ENCODE results near the gene PLCD1.
A peak's percentile ranks its signal among the peaks of the same experiment; 100 is the strongest.
"Not testable (repeated sequence)": the region's sequence is repeated elsewhere in the genome, so short reads cannot be mapped to it uniquely, and the experiment has no call there.

Gene PLCD1

DNA sequence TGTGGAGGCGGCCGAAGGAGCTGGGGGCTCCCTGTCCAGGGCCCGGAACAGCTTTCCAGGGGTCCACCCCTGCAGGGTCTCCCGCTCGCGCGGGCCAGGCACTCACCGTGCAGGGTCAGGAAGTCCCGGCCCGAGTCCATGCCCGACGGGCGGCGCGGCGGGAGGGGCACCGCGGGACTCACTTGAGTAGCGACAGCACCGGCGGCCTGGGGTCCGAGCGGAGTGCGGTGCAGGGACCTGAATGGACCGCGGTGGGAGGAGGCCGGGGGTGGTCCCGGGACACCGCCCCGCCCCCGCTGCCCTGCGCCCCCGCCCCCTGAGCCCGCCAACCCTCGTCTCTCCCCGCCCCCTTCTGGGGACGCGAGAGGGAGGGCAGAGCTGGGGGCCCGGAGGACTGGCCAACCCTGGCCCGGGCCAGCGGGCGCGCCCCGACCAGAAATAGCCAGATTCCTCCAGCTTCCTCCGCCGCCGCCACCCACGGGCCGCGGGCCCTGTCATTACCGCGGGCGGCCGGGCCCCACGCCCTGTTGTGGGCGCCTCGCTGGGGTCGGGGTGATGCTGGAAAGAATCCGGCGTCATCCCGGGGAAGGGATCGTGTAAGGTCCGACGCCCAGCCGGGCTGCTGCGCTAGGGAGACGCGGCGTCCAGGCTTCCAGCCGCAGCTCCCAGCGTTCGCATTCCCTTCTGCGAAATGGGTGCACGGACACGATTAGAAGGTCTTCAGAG is at the start of gene PLCD1:
Gene PLCD1, minus strand, starts transcription at position 243 of the 726 bp plus-strand sequence. Its CDS starts 103 bp downstream, at position 140.
- Mint-ChIP-seq H3K27me3 (peaks cover 21% of the 10 kb centered on the region), H3K4me1 (peaks cover 12% of the 10 kb centered on the region), H3K36me3 (peaks cover 2% of the 10 kb centered on the region), H3K9me3 (no peaks in the 10 kb centered on the region), H3K27ac (no peak within 1 kb of the TSS), H3K4me3 (peak within 1 kb of the TSS; percentile 67)
- no peak for DNase-seq (ENCODE audit: low spot score in 2 of 2)
- ATAC-seq (ENCODE audit: low read depth) = no peak

- not testable (repeated sequence) for H3K27ac Mint-ChIP-seq; H3K27me3 Mint-ChIP-seq; H3K4me1 Mint-ChIP-seq; H3K36me3 Mint-ChIP-seq; ATAC-seq (ENCODE audit: low read depth); H3K4me3 Mint-ChIP-seq; H3K9me3 Mint-ChIP-seq; DNase-seq (ENCODE audit: low spot score in 2 of 2)
Observed at GRCh38 chr3:38077073-38077472, 47.6 kb upstream of the PLCD1 start.

GRCh38 chr3:38070013-38070412 is 40.6 kb upstream of the PLCD1 start:
- no peak overlapping the region for H3K4me3 Mint-ChIP-seq
- H3K9me3 Mint-ChIP-seq = no peaks in the 10 kb centered on the region
- peaks cover 6% of the 10 kb centered on the region for H3K27me3 Mint-ChIP-seq
- peaks cover 2% of the 10 kb centered on the region for H3K36me3 Mint-ChIP-seq
- H3K4me1 Mint-ChIP-seq = no peaks in the 10 kb centered on the region
- H3K27ac Mint-ChIP-seq = no peak overlapping the region
- no peak for ATAC-seq (ENCODE audit: low read depth)
- DNase-seq (ENCODE audit: low spot score in 2 of 2) = no peak

- H3K27me3 Mint-ChIP-seq = peaks cover 3% of the 10 kb centered on the region
- H3K36me3 Mint-ChIP-seq = peaks cover 1% of the 10 kb centered on the region
- H3K4me3 Mint-ChIP-seq = no peak overlapping the region
- no peak for ATAC-seq (ENCODE audit: low read depth)
- H3K27ac Mint-ChIP-seq = no peak overlapping the region
- DNase-seq (ENCODE audit: low spot score in 2 of 2) = no peak
- H3K9me3 Mint-ChIP-seq = no peaks in the 10 kb centered on the region
- no peaks in the 10 kb centered on the region for H3K4me1 Mint-ChIP-seq
Observed at GRCh38 chr3:38067508-38068233, 38.2 kb upstream of the PLCD1 start.

DNA sequence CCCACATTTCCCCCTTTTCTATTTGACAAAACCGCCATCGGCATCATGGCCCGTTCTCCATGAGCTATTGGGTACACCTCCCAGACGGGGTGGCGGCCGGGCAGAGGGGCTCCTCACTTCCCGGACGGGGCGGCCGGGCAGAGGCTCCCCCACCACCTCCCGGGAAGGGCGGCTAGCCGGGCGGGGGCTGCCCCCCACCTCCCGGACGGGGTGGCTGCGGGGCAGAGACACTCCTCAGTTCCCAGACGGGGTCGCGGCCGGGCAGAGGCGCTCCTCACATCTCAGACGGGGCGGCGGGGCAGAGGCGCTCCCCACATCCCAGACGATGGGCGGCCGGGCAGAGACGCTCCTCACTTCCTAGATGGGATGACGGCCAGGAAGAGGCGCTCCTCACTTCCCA is 35.0 kb upstream of the PLCD1 start:
- not testable (repeated sequence) for ATAC-seq (ENCODE audit: low read depth); H3K36me3 Mint-ChIP-seq; H3K4me3 Mint-ChIP-seq; DNase-seq (ENCODE audit: low spot score in 2 of 2); H3K9me3 Mint-ChIP-seq; H3K27ac Mint-ChIP-seq; H3K4me1 Mint-ChIP-seq
- H3K27me3 Mint-ChIP-seq = peaks cover 10% of the 10 kb centered on the region

DNA sequence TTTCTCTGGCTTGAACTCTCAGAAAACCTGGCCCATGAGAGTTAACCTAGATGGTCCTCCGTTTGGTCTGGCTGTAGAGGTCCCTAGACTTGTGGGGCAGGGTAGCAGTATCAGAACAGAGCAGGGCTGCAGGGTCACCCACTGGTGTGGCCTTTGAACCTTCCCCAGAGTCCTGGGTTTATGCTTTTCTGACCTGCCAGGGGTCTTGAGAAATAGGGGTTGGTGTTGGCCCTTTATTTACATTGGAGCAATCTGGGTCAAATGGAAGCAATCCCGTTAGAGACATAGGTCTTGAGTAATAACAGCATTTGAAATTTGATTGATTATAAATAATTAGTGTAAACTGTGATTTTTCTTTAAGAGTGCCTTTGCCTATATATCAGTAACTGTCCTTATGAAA is 33.4 kb upstream of the PLCD1 start:
- H3K36me3 Mint-ChIP-seq = peaks cover 1% of the 10 kb centered on the region
- peaks cover 10% of the 10 kb centered on the region for H3K27me3 Mint-ChIP-seq
- H3K4me3 Mint-ChIP-seq = no peak overlapping the region
- H3K9me3 Mint-ChIP-seq = no peaks in the 10 kb centered on the region
- no peaks in the 10 kb centered on the region for H3K4me1 Mint-ChIP-seq
- DNase-seq (ENCODE audit: low spot score in 2 of 2) (no peak), ATAC-seq (ENCODE audit: low read depth) (no peak)
- no peak overlapping the region for H3K27ac Mint-ChIP-seq

DNA sequence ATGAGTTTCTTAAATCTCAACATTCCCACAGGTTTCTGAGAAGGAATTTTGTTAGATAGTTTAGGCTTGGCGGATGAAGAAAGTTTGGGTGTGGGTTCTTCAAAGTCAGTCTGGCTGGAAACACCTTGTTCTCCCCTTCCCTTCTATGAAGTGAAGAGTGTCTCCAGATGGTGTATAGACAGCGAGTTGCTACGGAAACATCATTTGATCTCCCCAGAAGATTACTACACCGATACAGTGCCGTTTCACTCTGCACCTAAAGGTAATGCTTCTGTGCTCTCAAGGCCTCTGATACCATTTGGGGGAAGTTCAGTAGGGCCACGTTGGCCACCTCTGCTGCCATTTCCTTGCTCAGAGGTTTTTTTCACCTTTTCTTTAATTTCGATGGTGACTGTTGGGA is 30.1 kb upstream of the PLCD1 start:
- Mint-ChIP-seq H3K4me3 (no peak overlapping the region), H3K27me3 (peaks cover 7% of the 10 kb centered on the region), H3K27ac (no peak overlapping the region), H3K9me3 (no peaks in the 10 kb centered on the region), H3K36me3 (no peaks in the 10 kb centered on the region), H3K4me1 (no peaks in the 10 kb centered on the region)
- ATAC-seq (ENCODE audit: low read depth) (no peak), DNase-seq (ENCODE audit: low spot score in 2 of 2) (no peak)

DNA sequence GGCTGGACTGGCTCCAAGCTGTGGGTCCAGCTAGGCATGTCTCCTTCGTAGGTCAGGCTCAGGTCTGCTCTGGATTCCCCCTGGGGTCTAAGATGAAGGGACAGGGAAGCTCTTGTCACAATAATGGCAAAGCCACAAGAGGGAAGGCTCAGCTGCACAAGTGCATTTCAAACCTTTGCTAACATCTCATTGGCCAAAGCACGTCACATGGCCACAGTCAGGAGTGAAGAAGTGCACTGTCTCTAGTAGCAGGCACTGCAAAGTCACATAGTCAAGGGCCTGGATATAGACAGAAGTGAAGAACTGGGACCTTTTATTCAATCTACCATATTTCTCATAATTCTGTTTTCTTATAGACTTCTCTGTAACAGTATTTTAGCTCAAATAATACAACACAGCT is 29.7 kb upstream of the PLCD1 start:
- no peak overlapping the region for H3K4me3 Mint-ChIP-seq

GRCh38 chr3:38054499-38055001 is 25.1 kb upstream of the PLCD1 start:
- Mint-ChIP-seq H3K36me3 (no peaks in the 10 kb centered on the region), H3K27me3 (peaks cover 6% of the 10 kb centered on the region), H3K27ac (no peak overlapping the region), H3K4me1 (no peaks in the 10 kb centered on the region), H3K9me3 (no peaks in the 10 kb centered on the region), H3K4me3 (no peak overlapping the region)
- DNase-seq (ENCODE audit: low spot score in 2 of 2) = no peak
- ATAC-seq (ENCODE audit: low read depth) = no peak

More for the DNA sequence above, 29.7 kb upstream of the PLCD1 start:
- Mint-ChIP-seq H3K27me3 (peaks cover 7% of the 10 kb centered on the region), H3K4me1 (no peaks in the 10 kb centered on the region), H3K9me3 (no peaks in the 10 kb centered on the region), H3K27ac (no peak overlapping the region), H3K36me3 (no peaks in the 10 kb centered on the region)
- no peak for ATAC-seq (ENCODE audit: low read depth)
- no peak for DNase-seq (ENCODE audit: low spot score in 2 of 2)

DNA sequence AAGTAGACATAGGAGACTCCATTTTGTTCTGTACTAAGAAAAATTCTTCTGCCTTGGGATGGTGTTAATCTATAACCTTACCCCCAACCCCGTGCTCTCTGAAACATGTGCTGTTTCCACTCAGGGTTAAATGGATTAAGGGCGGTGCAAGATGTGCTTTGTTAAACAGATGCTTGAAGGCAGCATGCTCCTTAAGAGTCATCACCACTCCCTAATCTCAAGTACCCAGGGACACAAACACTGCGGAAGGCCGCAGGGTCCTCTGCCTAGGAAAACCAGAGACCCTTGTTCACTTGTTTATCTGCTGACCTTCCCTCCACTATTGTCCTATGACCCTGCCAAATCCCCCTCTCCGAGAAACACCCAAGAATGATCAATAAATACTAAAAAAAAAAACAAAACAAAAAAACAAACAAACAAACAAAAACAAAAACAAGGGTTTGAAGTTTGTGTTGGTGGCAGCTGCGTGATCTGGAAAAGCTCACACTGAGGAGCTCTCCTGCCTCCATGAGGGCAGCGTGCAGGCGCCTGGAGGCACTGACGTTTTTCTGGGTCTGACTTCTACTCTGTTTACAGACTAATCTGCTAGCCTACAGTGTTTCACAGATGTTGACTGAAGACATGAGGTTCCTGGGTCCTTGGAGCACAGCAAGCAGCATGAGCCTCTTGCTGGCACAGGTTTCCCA is 24.5 kb upstream of the PLCD1 start:
- H3K27me3 Mint-ChIP-seq; H3K27ac Mint-ChIP-seq; H3K36me3 Mint-ChIP-seq; H3K4me3 Mint-ChIP-seq; ATAC-seq (ENCODE audit: low read depth); DNase-seq (ENCODE audit: low spot score in 2 of 2); H3K4me1 Mint-ChIP-seq; H3K9me3 Mint-ChIP-seq: not testable (repeated sequence)

DNA sequence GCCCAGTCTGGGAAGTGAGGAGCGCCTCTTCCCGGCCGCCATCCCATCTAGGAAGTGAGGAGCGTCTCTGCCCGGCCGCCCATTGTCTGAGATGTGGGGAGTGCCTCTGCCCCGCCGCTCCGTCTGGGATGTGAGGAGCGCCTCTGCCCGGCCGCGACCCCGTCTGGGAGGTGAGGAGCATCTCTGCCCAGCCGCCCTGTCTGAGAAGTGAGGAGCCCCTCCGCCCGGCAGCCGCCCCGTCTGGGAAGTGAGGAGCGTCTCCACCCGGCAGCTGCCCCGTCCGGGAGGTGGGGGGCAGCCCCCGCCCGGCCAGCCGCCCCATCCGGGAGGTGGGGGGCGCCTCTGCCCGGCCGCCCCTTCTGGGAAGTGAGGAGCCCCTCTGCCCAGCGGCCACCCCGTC is 23.8 kb upstream of the PLCD1 start:
- H3K4me1 Mint-ChIP-seq; H3K36me3 Mint-ChIP-seq; H3K27ac Mint-ChIP-seq; DNase-seq (ENCODE audit: low spot score in 2 of 2); H3K27me3 Mint-ChIP-seq; ATAC-seq (ENCODE audit: low read depth); H3K4me3 Mint-ChIP-seq; H3K9me3 Mint-ChIP-seq: not testable (repeated sequence)

- H3K27me3 Mint-ChIP-seq = peaks cover 6% of the 10 kb centered on the region
- no peaks in the 10 kb centered on the region for H3K4me1 Mint-ChIP-seq
- DNase-seq (ENCODE audit: low spot score in 2 of 2) (no peak), ATAC-seq (ENCODE audit: low read depth) (no peak)
- no peak overlapping the region for H3K27ac Mint-ChIP-seq
- no peaks in the 10 kb centered on the region for H3K36me3 Mint-ChIP-seq
- H3K4me3 Mint-ChIP-seq = no peak overlapping the region
- no peaks in the 10 kb centered on the region for H3K9me3 Mint-ChIP-seq
Observed at GRCh38 chr3:38051131-38051530, 21.7 kb upstream of the PLCD1 start.

GRCh38 chr3:38049358-38050126 is 20.1 kb upstream of the PLCD1 start:
- Mint-ChIP-seq H3K4me3 (no peak overlapping the region), H3K27ac (no peak overlapping the region), H3K27me3 (peaks cover 6% of the 10 kb centered on the region), H3K9me3 (no peaks in the 10 kb centered on the region), H3K4me1 (no peaks in the 10 kb centered on the region), H3K36me3 (no peaks in the 10 kb centered on the region)
- ATAC-seq (ENCODE audit: low read depth) (no peak), DNase-seq (ENCODE audit: low spot score in 2 of 2) (no peak)

- DNase-seq (ENCODE audit: low spot score in 2 of 2) (no peak), ATAC-seq (ENCODE audit: low read depth) (no peak)
- Mint-ChIP-seq H3K27ac (no peak overlapping the region), H3K27me3 (peaks cover 6% of the 10 kb centered on the region), H3K4me1 (no peaks in the 10 kb centered on the region), H3K4me3 (no peak overlapping the region), H3K36me3 (no peaks in the 10 kb centered on the region), H3K9me3 (no peaks in the 10 kb centered on the region)
Observed at GRCh38 chr3:38047896-38048295, 18.5 kb upstream of the PLCD1 start.
